Adrenal gland (tissue), 12 donors: Measurements from ENCODE around the gene FBXL16. TPM values are rescaled to one million over a fixed set of nuclear protein-coding genes. Genes with fewer than 3 reads are reported as not detected.
"Not testable (repeated sequence)": the region's sequence is repeated elsewhere in the genome, so short reads cannot be mapped to it uniquely, and the experiment has no call there.

Experiments used
- DNase-seq, 7 donors: peaks; one replicate each; pipeline ENCODE4 v3.0.0-alpha.2; 2019 to 2020
- H3K27ac ChIP-seq, 5 donors: fragments of 200-600 bp; sonication (generic) in 4 of 5; 1 replicate in 3 of 5; 2 replicates in 2 of 5; pipeline versions ENCODE4 v1.5.1 to v1.8.0; 2016 to 2020; ENCODE audit warnings: mild to moderate bottlenecking in 1 of 5
- H3K27me3 ChIP-seq: fragments of 200-600 bp; 2 replicates; pipeline ENCODE4 v1.8.0; 2021
- H3K36me3 ChIP-seq, 2 donors: fragments of 200-600 bp; replicated peaks in 1 of 2; 1 replicate in 1 of 2; 2 replicates in 1 of 2; pipeline versions ENCODE4 v1.5.1 to v1.8.0; 2018 to 2022
- H3K4me1 ChIP-seq, 2 donors: fragments of 200-600 bp; replicated peaks in 1 of 2; 1 replicate in 1 of 2; 2 replicates in 1 of 2; pipeline versions ENCODE4 v1.5.1 to v1.8.0; 2018 to 2021
- H3K4me3 ChIP-seq, 4 donors: fragments of 200-600 bp; sonication (generic) in 3 of 4; one replicate each; pipeline ENCODE4 v1.5.1; 2016 to 2018
- H3K9me3 ChIP-seq, 3 donors: fragments of 200-600 bp; sonication (generic) in 1 of 3; replicated peaks in 1 of 3; 1 replicate in 2 of 3; 2 replicates in 1 of 3; pipeline versions ENCODE4 v1.5.1 to v1.8.0; 2016 to 2021
- CTCF ChIP-seq, 6 experiments: fragments of 450-650 bp in 4 of 6; fragments of 200-600 bp in 2 of 6; sonication (generic) in 1 of 6; IDR thresholded peaks; 1 replicate in 5 of 6; 2 replicates in 1 of 6; pipeline versions ENCODE4 v1.5.1 to v1.8.0; 2016 to 2021; ENCODE audit warnings: antibody characterized with exemption in 6 of 6, mild to moderate bottlenecking in 2 of 6, moderate library complexity in 1 of 6
- POLR2A ChIP-seq, 2 donors: fragments of 450-650 bp; IDR thresholded peaks; one replicate each; pipeline ENCODE4 v1.6.1; 2017; ENCODE audit warnings: antibody characterized with exemption in 2 of 2, mild to moderate bottlenecking in 2 of 2, moderate library complexity in 1 of 2
- WGBS, 4 donors: extraction: QIAGEN DNeasy Blood & Tissue Kit in 2 of 4; methylation state at CpG; one replicate each; pipeline versions ENCODE4 v1.1.5 to v1.1.7; 2013 to 2017; 5-methylcytosine and 5-hydroxymethylcytosine counted together
- intact Hi-C, 2 donors: fragments of 100-400 bp; cut with DNase I; formaldehyde crosslinking; loops; one replicate each; pipeline versions ENCODE4 v1.14.1 to v1.15.0; 2022 to 2023
- polyA plus RNA-seq, 3 donors: library from polyadenylated mRNA; stranded (reverse); fragments of 200-250 nt in 2 of 3; fragments of 350-450 nt in 1 of 3; fragmentation: Illumina TruSeq in 1 of 3; extraction: RNeasy Lipid Tissue Mini Kit (QIAGEN cat#74804) in 1 of 3; gene quantifications; one replicate each; pipeline ENCODE4 v1.2.3, GENCODE V29; 2013 to 2014
- total RNA-seq, 9 donors: library from RNA; depleted of rRNA in 4 of 9; stranded (reverse); fragments of >200 nt in 4 of 9; fragments of 120-200 nt in 1 of 9; fragmentation: NEBNext Ultra II Directional in 1 of 9; extraction: Animal tissue kit (Norgen Biotek cat#: 25700) in 1 of 9; gene quantifications; one replicate each; pipeline versions ENCODE4 v1.1.0 to v1.2.4, GENCODE V29; 2013 to 2023
- donor health status: healthy with polysubstance abuse.
- donor health status: Bipolar disorder and iron deficiency.
- donor health status: DM: yes; HTN: yes; CAD: no.
- donor health status: DM: no; HTN: no; CAD: no.
- donor health status: DM: no; HTN: no; CAD: no.
- donor health status: DM: yes; HTN: yes; CAD: no.

The FBXL16 gene
- total and polyA plus RNA-seq, 12 donors, result 0.17 to 18.3 (median 5.2) TPM; not detected in 1

GRCh38 chr16:746637-747036 lies 41.0 kb upstream of the FBXL16 start:
- DNase-seq, result no peak
- no peak overlapping the region for H3K27ac ChIP-seq
- intact Hi-C loops, result no loop called here
- no peaks in the 10 kb centered on the region for H3K4me1 ChIP-seq
- WGBS, 4 donors, result 74 to 88% (median 78%) methylated on average over 2 to 13 of the region's 13 CpGs
- no peak for TF ChIP-seq CTCF (IDR thresholded peaks at IDR 0.05)
- H3K9me3 ChIP-seq, result no peaks in the 10 kb centered on the region
- no peaks in the 10 kb centered on the region for H3K36me3 ChIP-seq
- H3K4me3 ChIP-seq, result no peak overlapping the region
- H3K27me3 ChIP-seq, result no peaks in the 10 kb centered on the region

- no peak overlapping the region for H3K4me3 ChIP-seq
- no peak overlapping the region for H3K27ac ChIP-seq
- H3K27me3 ChIP-seq, result no peaks in the 10 kb centered on the region
- no peaks in the 10 kb centered on the region for H3K9me3 ChIP-seq
- 3 to 14% (median 5%) methylated on average over 2 to 14 of the region's 14 CpGs for WGBS, 4 donors
- no peaks in the 10 kb centered on the region for H3K36me3 ChIP-seq
- no peak for DNase-seq
- H3K4me1 ChIP-seq, result peaks cover 3 to 4% of the 10 kb centered on the region in 2 donors
- TF ChIP-seq POLR2A (IDR thresholded peaks at IDR 0.05), result no peak
- TF ChIP-seq CTCF (IDR thresholded peaks at IDR 0.05), result no peak
- intact Hi-C loops, result no loop called here
Observed at GRCh38 chr16:745739-746138, 40.1 kb upstream of the FBXL16 start.

GRCh38 chr16:743794-744500 lies 38.3 kb upstream of the FBXL16 start:
- Histone ChIP-seq H3K9me3 (no peaks in the 10 kb centered on the region), H3K4me1 (peaks cover 12% of the 10 kb centered on the region in 2 donors), H3K36me3 (no peaks in the 10 kb centered on the region), H3K4me3 (no peak overlapping the region), H3K27me3 (no peaks in the 10 kb centered on the region), H3K27ac (no peak overlapping the region)
- TF ChIP-seq POLR2A (IDR thresholded peaks at IDR 0.05) (no peak), CTCF (IDR thresholded peaks at IDR 0.05) (no peak)
- WGBS, 4 donors, result 68 to 78% (median 75%) methylated on average over 4 to 21 of the region's 21 CpGs
- DNase-seq, result no peak
- intact Hi-C loops, result no loop called here

GRCh38 chr16:742894-743293 lies 37.3 kb upstream of the FBXL16 start:
- H3K27me3 ChIP-seq, H3K9me3 ChIP-seq, intact Hi-C loops, DNase-seq, H3K27ac ChIP-seq, H3K4me3 ChIP-seq, H3K36me3 ChIP-seq: not testable (repeated sequence)
- H3K4me1 ChIP-seq, result peaks cover 12% of the 10 kb centered on the region in 2 donors
- 63 to 75% (median 71%) methylated on average over 14 of the region's 14 CpGs for WGBS, 4 donors
